ENCODE measurements around the gene NEURL4. TPM values are rescaled to one million over a fixed set of nuclear protein-coding genes. Genes with fewer than 3 reads are reported as not detected.

The NEURL4 gene
- total RNA-seq, 4 donors from 2014 or later = 23.3 to 69.0 (median 53.9) TPM

- DNase-seq = no peak
- no peaks in the 10 kb centered on the region for H3K36me3 ChIP-seq
- H3K27ac ChIP-seq = no peak overlapping the region
- TF ChIP-seq CTCF (IDR thresholded peaks at IDR 0.05) (no peak), POLR2A (IDR thresholded peaks at IDR 0.05) (no peak)
- no peak overlapping the region for H3K4me3 ChIP-seq
- peaks cover 2 to 17% (median 16%) of the 10 kb centered on the region in 4 donors for H3K4me1 ChIP-seq
- no peaks in the 10 kb centered on the region for H3K27me3 ChIP-seq
- no peaks in the 10 kb centered on the region for H3K9me3 ChIP-seq
These were observed 43.5 kb downstream of the NEURL4 start for GRCh38 chr17:7285679-7286078.

GRCh38 chr17:7284911-7285310 is 44.2 kb downstream of the NEURL4 start:
- TF ChIP-seq CTCF (IDR thresholded peaks at IDR 0.05) (no peak), POLR2A (IDR thresholded peaks at IDR 0.05) (no peak)
- DNase-seq = no peak
- no peak overlapping the region for H3K4me3 ChIP-seq
- H3K36me3 ChIP-seq = no peaks in the 10 kb centered on the region
- H3K27ac ChIP-seq = no peak overlapping the region
- H3K9me3 ChIP-seq = no peaks in the 10 kb centered on the region
- H3K4me1 ChIP-seq = peaks cover 2 to 25% (median 16%) of the 10 kb centered on the region in 4 donors
- H3K27me3 ChIP-seq = no peaks in the 10 kb centered on the region

- H3K9me3 ChIP-seq = no peaks in the 10 kb centered on the region
- no peak overlapping the region for H3K27ac ChIP-seq
- no peak for TF ChIP-seq POLR2A (IDR thresholded peaks at IDR 0.05)
- no peak for TF ChIP-seq CTCF (IDR thresholded peaks at IDR 0.05)
- H3K36me3 ChIP-seq = no peaks in the 10 kb centered on the region
- H3K4me3 ChIP-seq = peak overlapping the region in 1 of 4 donors; percentile 61
- peaks cover 2 to 28% (median 16%) of the 10 kb centered on the region in 4 donors for H3K4me1 ChIP-seq
- H3K27me3 ChIP-seq = no peaks in the 10 kb centered on the region
- no peak for DNase-seq
These were observed 45.5 kb downstream of the NEURL4 start for GRCh38 chr17:7283471-7284216.

GRCh38 chr17:7282752-7283321 is 46.3 kb downstream of the NEURL4 start:
- no peak for DNase-seq
- H3K4me3 ChIP-seq = peak overlapping the region in 2 of 4 donors; percentile 49 to 61
- TF ChIP-seq POLR2A (IDR thresholded peaks at IDR 0.05) (no peak), CTCF (IDR thresholded peaks at IDR 0.05) (peak in 1 of 6 experiments; percentile 5)
- H3K27ac ChIP-seq = peak overlapping the region in 3 of 4 donors; percentile 60 to 83 (median 61)
- no peaks in the 10 kb centered on the region for H3K36me3 ChIP-seq
- H3K4me1 ChIP-seq = peaks cover 2 to 28% (median 16%) of the 10 kb centered on the region in 4 donors
- H3K9me3 ChIP-seq = no peaks in the 10 kb centered on the region
- no peaks in the 10 kb centered on the region for H3K27me3 ChIP-seq

GRCh38 chr17:7281953-7282751 is 47.0 kb downstream of the NEURL4 start:
- H3K27ac ChIP-seq = peak overlapping the region; percentile 25 to 83 (median 60)
- peak overlapping the region; percentile 38 to 63 (median 55) for H3K4me3 ChIP-seq

More at GRCh38 chr17:7281953-7282751, 47.0 kb downstream of the NEURL4 start:
- no peaks in the 10 kb centered on the region for H3K27me3 ChIP-seq
- DNase-seq = no peak
- no peaks in the 10 kb centered on the region for H3K9me3 ChIP-seq
- peaks cover 2 to 28% (median 16%) of the 10 kb centered on the region in 4 donors for H3K4me1 ChIP-seq
- no peaks in the 10 kb centered on the region for H3K36me3 ChIP-seq
- TF ChIP-seq POLR2A (IDR thresholded peaks at IDR 0.05) = no peak

Data from Peyer's patch (tissue), 4 donors.